Activated CD8-positive, alpha-beta T cell treated with anti-CD3 and anti-CD28 coated beads, Interleukin-2, amount 10 ng/mL, durations not matched to agents 7 days and 5 days (primary cell): ENCODE measurements around the gene SLC38A2. TPM values are rescaled to one million over a fixed set of nuclear protein-coding genes. Genes with fewer than 3 reads are reported as not detected.

Source experiments
- ATAC-seq: fragments of 150-1000 bp; cut with Tn5 transposase; one replicate; pipeline ENCODE4 v1.10.0; 2021; ENCODE audit warnings: moderate library complexity
- CTCF ChIA-PET: fragments of 350-600 bp; sonication (Branson Sonifier 250); formaldehyde crosslinking; loops from one replicate; lab custom pipeline; 2021; ENCODE audit warnings: antibody characterized with exemption; lab: Charles Lee
- POLR2A ChIA-PET: fragments of 350-600 bp; sonication (Branson Sonifier 250); formaldehyde crosslinking; loops from one replicate; lab custom pipeline; 2021; ENCODE audit warnings: antibody characterized with exemption; lab: Charles Lee
- DNase-seq: peaks from one replicate; pipeline ENCODE4 v3.0.0-alpha.2; 2020
- H3K27ac Mint-ChIP-seq: one replicate; pipeline ENCODE4 v1.8.0; 2021; ENCODE audit warnings: mild to moderate bottlenecking, mixed read lengths
- H3K27me3 Mint-ChIP-seq: one replicate; pipeline ENCODE4 v1.8.0; 2021; ENCODE audit warnings: low read depth, mixed read lengths
- H3K36me3 Mint-ChIP-seq: one replicate; pipeline ENCODE4 v1.8.0; 2021; ENCODE audit warnings: low read depth, mixed read lengths
- H3K4me1 Mint-ChIP-seq: one replicate; pipeline ENCODE4 v1.8.0; 2021; ENCODE audit warnings: low read depth, mixed read lengths
- H3K4me3 Mint-ChIP-seq: one replicate; pipeline ENCODE4 v1.8.0; 2021; ENCODE audit warnings: mild to moderate bottlenecking, mixed read lengths
- H3K9me3 Mint-ChIP-seq: one replicate; pipeline ENCODE4 v1.8.0; 2022; ENCODE audit warnings: mixed read lengths; ENCODE audit not compliant: insufficient read depth
- total RNA-seq, 2 experiments: library from RNA; stranded (reverse); gene quantifications; one replicate each; pipeline ENCODE4 v1.2.3, GENCODE V29; 2021

Gene SLC38A2
- total RNA-seq, 2 experiments from 2014 or later: 194 to 200 TPM

- DNase-seq (no peak), ATAC-seq (no peak)
- peak overlapping the region; percentile 71 for H3K27ac Mint-ChIP-seq
- peak overlapping the region; percentile 89 for H3K4me3 Mint-ChIP-seq
- peaks cover 90% of the 10 kb centered on the region for H3K36me3 Mint-ChIP-seq
- H3K27me3 Mint-ChIP-seq: peaks cover 2% of the 10 kb centered on the region
- H3K4me1 Mint-ChIP-seq: peaks cover 75% of the 10 kb centered on the region
- H3K9me3 Mint-ChIP-seq: no peaks in the 10 kb centered on the region
- CTCF ChIA-PET: interaction anchor here (0.9 to 1.9 kb wide), 5 partner anchors 9 to 243 kb away, joined by 3 to 7 read pairs (median 4); no protein-coding TSS in a partner anchor
- POLR2A ChIA-PET: interaction anchor here (0.5 to 1.2 kb wide), 6 partner anchors 11 to 954 kb away, joined by 3 to 6 read pairs (median 4); no protein-coding TSS in a partner anchor
These were observed 5.1 kb downstream of the SLC38A2 start for GRCh38 chr12:46367351-46368029.

GRCh38 chr12:46366771-46367170 lies 5.8 kb downstream of the SLC38A2 start:
- CTCF ChIA-PET: interaction anchor here (1.1 to 1.7 kb wide), 4 partner anchors 64 to 157 kb away, joined by 3 to 4 read pairs (median 4); no protein-coding TSS in a partner anchor
- Mint-ChIP-seq H3K4me1 (peaks cover 81% of the 10 kb centered on the region), H3K27ac (peak overlapping the region; percentile 71), H3K4me3 (no peak overlapping the region), H3K9me3 (no peaks in the 10 kb centered on the region), H3K27me3 (peaks cover 2% of the 10 kb centered on the region), H3K36me3 (peaks cover 92% of the 10 kb centered on the region)
- no peak for ATAC-seq
- POLR2A ChIA-PET: interaction anchor here (0.5 to 0.9 kb wide), 2 partner anchors 9 to 954 kb away, joined by 4 to 5 read pairs; no protein-coding TSS in a partner anchor
- DNase-seq: no peak

DNA sequence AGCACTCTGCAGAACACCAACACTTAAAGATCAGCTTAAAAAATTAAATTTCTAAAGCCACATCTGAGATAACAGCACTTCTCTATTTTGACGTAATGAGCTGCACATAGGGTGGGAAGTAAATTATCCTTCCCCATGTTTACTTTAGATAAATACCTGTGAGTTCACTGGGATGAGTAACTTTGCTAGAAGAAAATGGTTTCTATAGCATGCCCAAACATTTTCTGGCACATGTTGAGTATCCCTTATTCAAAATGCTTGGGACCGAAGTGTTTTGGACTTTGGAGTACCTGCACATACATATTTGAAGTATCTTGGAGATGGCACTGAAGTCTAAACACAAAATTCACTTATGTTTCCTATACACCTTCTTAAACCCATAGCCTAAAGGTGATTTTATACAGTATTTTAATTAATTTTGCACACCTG lies 6.6 kb downstream of the SLC38A2 start:
- Mint-ChIP-seq H3K27ac (no peak overlapping the region), H3K4me1 (peaks cover 84% of the 10 kb centered on the region)
- POLR2A ChIA-PET: interaction anchor here (0.9 kb wide), 1 partner anchor 10 kb away, joined by 4 read pairs; no protein-coding TSS in a partner anchor

GRCh38 chr12:46364777-46365580 lies 7.6 kb downstream of the SLC38A2 start:
- Mint-ChIP-seq H3K4me1 (peaks cover 84% of the 10 kb centered on the region), H3K36me3 (peaks cover 89% of the 10 kb centered on the region), H3K4me3 (no peak overlapping the region), H3K27me3 (no peaks in the 10 kb centered on the region), H3K9me3 (no peaks in the 10 kb centered on the region), H3K27ac (no peak overlapping the region)
- ChIA-PET POLR2A (no interaction called here), CTCF (interaction anchor here (1.2 to 2.8 kb wide), 3 partner anchors 11 to 240 kb away, joined by 3 to 10 read pairs (median 4); no protein-coding TSS in a partner anchor)
- ATAC-seq (no peak), DNase-seq (no peak)

More for the DNA sequence above, 6.6 kb downstream of the SLC38A2 start:
- H3K27me3 Mint-ChIP-seq: no peaks in the 10 kb centered on the region
- DNase-seq (no peak), ATAC-seq (no peak)
- no peak overlapping the region for H3K4me3 Mint-ChIP-seq
- H3K36me3 Mint-ChIP-seq: peaks cover 91% of the 10 kb centered on the region
- H3K9me3 Mint-ChIP-seq: no peaks in the 10 kb centered on the region
- CTCF ChIA-PET: interaction anchor here (0.7 to 1.7 kb wide), 4 partner anchors 10 to 151 kb away, joined by 3 to 4 read pairs (median 4); no protein-coding TSS in a partner anchor

DNA sequence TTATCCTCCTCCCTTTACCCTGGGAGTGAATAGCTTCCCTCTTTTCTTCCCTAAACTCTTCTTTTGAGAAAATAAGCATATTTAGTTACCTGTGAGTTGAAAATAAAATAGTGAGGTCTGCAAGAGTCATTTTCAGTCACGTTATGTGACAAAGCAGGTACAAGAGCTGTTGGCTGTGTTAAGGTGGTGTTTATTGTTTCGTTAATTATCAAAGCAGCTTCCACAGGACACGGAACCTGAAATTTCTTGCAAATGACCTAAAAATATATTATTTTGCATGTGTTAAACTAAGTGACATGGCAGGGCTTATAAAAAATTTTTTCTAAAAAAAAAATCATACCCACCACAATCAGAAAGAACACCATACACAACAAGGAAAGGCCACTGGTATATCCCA lies 8.3 kb downstream of the SLC38A2 start:
- H3K4me1 Mint-ChIP-seq: peaks cover 79% of the 10 kb centered on the region
- ATAC-seq (no peak), DNase-seq (no peak)
- H3K27ac Mint-ChIP-seq: no peak overlapping the region
- no peaks in the 10 kb centered on the region for H3K27me3 Mint-ChIP-seq
- ChIA-PET POLR2A (no interaction called here), CTCF (interaction anchor here (2.8 kb wide), 1 partner anchor 240 kb away, joined by 10 read pairs; no protein-coding TSS in a partner anchor)
- H3K9me3 Mint-ChIP-seq: no peaks in the 10 kb centered on the region
- peaks cover 89% of the 10 kb centered on the region for H3K36me3 Mint-ChIP-seq
- H3K4me3 Mint-ChIP-seq: no peak overlapping the region

GRCh38 chr12:46363582-46364299 lies 8.8 kb downstream of the SLC38A2 start:
- H3K4me1 Mint-ChIP-seq: peaks cover 73% of the 10 kb centered on the region
- ATAC-seq (no peak), DNase-seq (no peak)
- H3K36me3 Mint-ChIP-seq: peaks cover 90% of the 10 kb centered on the region
- no peak overlapping the region for H3K27ac Mint-ChIP-seq
- H3K27me3 Mint-ChIP-seq: no peaks in the 10 kb centered on the region
- H3K9me3 Mint-ChIP-seq: no peaks in the 10 kb centered on the region
- ChIA-PET POLR2A (no interaction called here), CTCF (interaction anchor here (2.8 kb wide), 1 partner anchor 239 kb away, joined by 10 read pairs; no protein-coding TSS in a partner anchor)
- no peak overlapping the region for H3K4me3 Mint-ChIP-seq

GRCh38 chr12:46362895-46363581 lies 9.5 kb downstream of the SLC38A2 start:
- Mint-ChIP-seq H3K9me3 (no peaks in the 10 kb centered on the region), H3K36me3 (peaks cover 88% of the 10 kb centered on the region), H3K4me3 (no peak overlapping the region), H3K4me1 (peaks cover 66% of the 10 kb centered on the region), H3K27me3 (no peaks in the 10 kb centered on the region), H3K27ac (no peak overlapping the region)
- ATAC-seq (no peak), DNase-seq (no peak)
- ChIA-PET POLR2A (interaction anchor here (1.0 to 1.6 kb wide), 2 partner anchors 9 to 94 kb away, joined by 3 to 4 read pairs; partner anchors contain the start of gene SLC38A1), CTCF (interaction anchor here (2.8 kb wide), 1 partner anchor 238 kb away, joined by 10 read pairs; no protein-coding TSS in a partner anchor)

GRCh38 chr12:46361667-46362034 lies 10.9 kb downstream of the SLC38A2 start:
- Mint-ChIP-seq H3K27ac (peak overlapping the region; percentile 37), H3K9me3 (no peaks in the 10 kb centered on the region), H3K27me3 (no peaks in the 10 kb centered on the region), H3K4me3 (no peak overlapping the region), H3K4me1 (peaks cover 52% of the 10 kb centered on the region), H3K36me3 (peaks cover 81% of the 10 kb centered on the region)
- DNase-seq (no peak), ATAC-seq (no peak)
- CTCF ChIA-PET: interaction anchor here (0.9 to 1.4 kb wide), 4 partner anchors 9 to 300 kb away, joined by 3 to 6 read pairs (median 4); no protein-coding TSS in a partner anchor
- POLR2A ChIA-PET: interaction anchor here (0.6 to 1.6 kb wide), 3 partner anchors 22 to 147 kb away, joined by 3 to 4 read pairs (median 3); partner anchors contain the start of gene SLC38A1

GRCh38 chr12:46360908-46361666 lies 11.5 kb downstream of the SLC38A2 start:
- H3K27ac Mint-ChIP-seq: peak overlapping the region; percentile 71
- peaks cover 77% of the 10 kb centered on the region for H3K36me3 Mint-ChIP-seq
- ChIA-PET POLR2A (no interaction called here), CTCF (interaction anchor here (1.4 kb wide), 2 partner anchors 9 to 236 kb away, joined by 4 to 6 read pairs; no protein-coding TSS in a partner anchor)
- peaks cover 49% of the 10 kb centered on the region for H3K4me1 Mint-ChIP-seq
- ATAC-seq (peak; percentile 35), DNase-seq (no peak)
- no peak overlapping the region for H3K4me3 Mint-ChIP-seq
- no peaks in the 10 kb centered on the region for H3K27me3 Mint-ChIP-seq
- H3K9me3 Mint-ChIP-seq: no peaks in the 10 kb centered on the region

DNA sequence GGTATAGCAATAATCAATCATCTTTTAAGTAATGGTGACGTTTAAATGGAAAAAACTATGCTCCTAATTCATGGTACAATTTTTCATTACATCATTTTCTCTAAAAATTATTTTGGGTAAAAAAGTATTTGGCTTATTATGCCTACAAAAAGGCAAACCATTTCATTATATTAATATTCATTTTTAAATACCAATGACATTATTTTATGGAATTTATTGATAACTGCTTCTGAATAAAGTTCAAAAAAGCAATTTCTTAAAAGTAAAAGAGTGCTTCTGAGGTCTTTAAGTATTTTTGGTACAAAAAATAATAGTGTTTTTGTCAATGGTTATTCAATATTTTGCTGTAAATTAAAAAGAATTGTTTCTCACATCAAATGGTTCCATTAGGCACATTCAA lies 12.2 kb downstream of the SLC38A2 start:
- ATAC-seq (no peak), DNase-seq (no peak)
- no peak overlapping the region for H3K27ac Mint-ChIP-seq
- no peaks in the 10 kb centered on the region for H3K9me3 Mint-ChIP-seq
- H3K4me1 Mint-ChIP-seq: peaks cover 43% of the 10 kb centered on the region
- ChIA-PET POLR2A (interaction anchor here (1.4 kb wide), 1 partner anchor 10 kb away, joined by 4 read pairs; no protein-coding TSS in a partner anchor), CTCF (no interaction called here)
- H3K36me3 Mint-ChIP-seq: peaks cover 71% of the 10 kb centered on the region
- H3K4me3 Mint-ChIP-seq: no peak overlapping the region
- no peaks in the 10 kb centered on the region for H3K27me3 Mint-ChIP-seq
